ENCODE data around the gene KIF2C. TPM values are rescaled to one million over a fixed set of nuclear protein-coding genes. Genes with fewer than 3 reads are reported as not detected.
"Not testable (repeated sequence)": the region's sequence is repeated elsewhere in the genome, so short reads cannot be mapped to it uniquely, and the experiment has no call there.

KIF2C gene
- total RNA-seq, 1 experiment from 2014 or later, result 98.7 TPM

GRCh38 chr1:44735992-44736391, 3.6 kb upstream of the KIF2C start:
- H3K27me3 ChIP-seq (ENCODE audit: low read length), result no peaks in the 10 kb centered on the region
- no peaks in the 10 kb centered on the region for H3K36me3 ChIP-seq (ENCODE audit: low read depth, low read length)
- H2AFZ ChIP-seq (ENCODE audit: low read length), result no peak overlapping the region
- intact Hi-C loops (cut with micrococcal nuclease), result no loop called here
- no peak overlapping the region for H3K27ac ChIP-seq (ENCODE audit: low read length)
- H3K4me2 ChIP-seq (ENCODE audit: low read length), result no peak overlapping the region
- POLR2A ChIA-PET (ENCODE audit: unreplicated experiment), result no interaction called here
- H3F3A ChIP-seq (ENCODE audit: low read length, unreplicated experiment), result no peaks in the 10 kb centered on the region
- H3K4me3 ChIP-seq (ENCODE audit: low read length), result no peak overlapping the region
- DNase-seq, result no peak
- CTCF ChIA-PET, result no interaction called here
- H3K4me1 ChIP-seq (ENCODE audit: insufficient read depth, low read length), result peaks cover 11% of the 10 kb centered on the region
- BruUV-seq (replicated peaks), result no TSS peak
- no peak for TF ChIP-seq EZH2 (IDR thresholded peaks at IDR 0.05; ENCODE audit: low read length, unreplicated experiment)
- no peaks in the 10 kb centered on the region for H4K20me1 ChIP-seq (ENCODE audit: low read length)
- H3K9me3 ChIP-seq (ENCODE audit: low read length), result no peaks in the 10 kb centered on the region
- ATAC-seq, result no peak
- H3K79me2 ChIP-seq (ENCODE audit: low read length), result peaks cover 14% of the 10 kb centered on the region
- no peak overlapping the region for H3K9ac ChIP-seq (ENCODE audit: low read length)
- no peaks in the 10 kb centered on the region for H3K9me2 ChIP-seq (replicated peaks; ENCODE audit: low read length)

GRCh38 chr1:44738953-44739306, 707 bp upstream of the KIF2C start:
- DNase-seq; BruUV-seq (replicated peaks); ATAC-seq; H4K20me1 ChIP-seq (ENCODE audit: low read length); H3K36me3 ChIP-seq (ENCODE audit: low read depth, low read length); intact Hi-C loops (cut with micrococcal nuclease); H3K9me2 ChIP-seq (replicated peaks; ENCODE audit: low read length); H3K9me3 ChIP-seq (ENCODE audit: low read length); H3K27me3 ChIP-seq (ENCODE audit: low read length); H3F3A ChIP-seq (ENCODE audit: low read length, unreplicated experiment); CTCF ChIA-PET: not testable (repeated sequence)
- Histone ChIP-seq H3K4me2 (ENCODE audit: low read length) (peak overlapping the region; percentile 97), H3K4me1 (ENCODE audit: insufficient read depth, low read length) (peaks cover 20% of the 10 kb centered on the region), H3K79me2 (ENCODE audit: low read length) (peaks cover 40% of the 10 kb centered on the region), H3K4me3 (ENCODE audit: low read length) (peak overlapping the region; percentile 93), H2AFZ (ENCODE audit: low read length) (peak overlapping the region; percentile 80), H3K27ac (ENCODE audit: low read length) (peak overlapping the region; percentile 17), H3K9ac (ENCODE audit: low read length) (peak overlapping the region; percentile 84)
- POLR2A ChIA-PET (ENCODE audit: unreplicated experiment), result interaction anchor here (0.5 kb wide), 1 partner anchor 564 kb away, joined by 7 read pairs; no protein-coding TSS in a partner anchor

DNA sequence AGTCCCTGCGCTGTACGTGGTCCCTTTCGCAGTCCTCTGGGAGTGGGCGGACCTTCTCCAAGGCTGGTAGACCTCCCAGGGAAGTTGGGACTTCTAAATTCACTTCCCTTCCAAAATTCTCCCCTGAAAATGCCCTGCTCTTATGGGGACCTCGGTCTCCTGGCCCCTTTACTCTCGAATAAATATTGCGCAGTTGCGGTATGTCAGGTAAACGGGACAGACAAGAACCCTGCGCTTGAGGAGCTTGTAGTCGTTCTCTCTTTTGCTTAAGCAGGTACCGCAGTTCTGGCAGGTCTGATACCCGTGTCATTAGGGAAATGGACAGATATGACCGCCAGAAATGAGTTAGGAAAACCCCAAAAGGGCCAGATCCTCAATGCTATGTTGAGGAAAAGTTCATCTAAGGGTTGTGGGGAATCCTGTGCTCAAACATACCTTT, 561 bp downstream of the KIF2C start:
- peaks cover 50% of the 10 kb centered on the region for H3K79me2 ChIP-seq (ENCODE audit: low read length)
- no peaks in the 10 kb centered on the region for H3K9me2 ChIP-seq (replicated peaks; ENCODE audit: low read length)
- peak overlapping the region; percentile 97 for H3K4me2 ChIP-seq (ENCODE audit: low read length)
- H3K27me3 ChIP-seq (ENCODE audit: low read length), result no peaks in the 10 kb centered on the region
- peak overlapping the region; percentile 93 for H3K4me3 ChIP-seq (ENCODE audit: low read length)
- H3K9me3 ChIP-seq (ENCODE audit: low read length), result no peaks in the 10 kb centered on the region
- peak; percentile 9 for DNase-seq
- peak overlapping the region; percentile 92 for H2AFZ ChIP-seq (ENCODE audit: low read length)
- H3K4me1 ChIP-seq (ENCODE audit: insufficient read depth, low read length), result peaks cover 20% of the 10 kb centered on the region
- peak overlapping the region; percentile 41; the same call in 1 of the 2 replicates for H3K27ac ChIP-seq (ENCODE audit: low read length)
- POLR2A ChIA-PET (ENCODE audit: unreplicated experiment), result interaction anchor here (0.5 kb wide), 1 partner anchor 11 kb away, joined by 8 read pairs; no protein-coding TSS in a partner anchor
- ATAC-seq, result peak; percentile 48
- H3K9ac ChIP-seq (ENCODE audit: low read length), result peak overlapping the region; percentile 84
- no peaks in the 10 kb centered on the region for H3F3A ChIP-seq (ENCODE audit: low read length, unreplicated experiment)
- CTCF ChIA-PET, result no interaction called here
- intact Hi-C loops (cut with micrococcal nuclease), result no loop called here
- H4K20me1 ChIP-seq (ENCODE audit: low read length), result no peaks in the 10 kb centered on the region
- TSS peak; percentile 88 for BruUV-seq (replicated peaks)
- H3K36me3 ChIP-seq (ENCODE audit: low read depth, low read length), result peaks cover 6% of the 10 kb centered on the region; the same call in 1 of the 2 replicates
- TF ChIP-seq, protein P1, sequence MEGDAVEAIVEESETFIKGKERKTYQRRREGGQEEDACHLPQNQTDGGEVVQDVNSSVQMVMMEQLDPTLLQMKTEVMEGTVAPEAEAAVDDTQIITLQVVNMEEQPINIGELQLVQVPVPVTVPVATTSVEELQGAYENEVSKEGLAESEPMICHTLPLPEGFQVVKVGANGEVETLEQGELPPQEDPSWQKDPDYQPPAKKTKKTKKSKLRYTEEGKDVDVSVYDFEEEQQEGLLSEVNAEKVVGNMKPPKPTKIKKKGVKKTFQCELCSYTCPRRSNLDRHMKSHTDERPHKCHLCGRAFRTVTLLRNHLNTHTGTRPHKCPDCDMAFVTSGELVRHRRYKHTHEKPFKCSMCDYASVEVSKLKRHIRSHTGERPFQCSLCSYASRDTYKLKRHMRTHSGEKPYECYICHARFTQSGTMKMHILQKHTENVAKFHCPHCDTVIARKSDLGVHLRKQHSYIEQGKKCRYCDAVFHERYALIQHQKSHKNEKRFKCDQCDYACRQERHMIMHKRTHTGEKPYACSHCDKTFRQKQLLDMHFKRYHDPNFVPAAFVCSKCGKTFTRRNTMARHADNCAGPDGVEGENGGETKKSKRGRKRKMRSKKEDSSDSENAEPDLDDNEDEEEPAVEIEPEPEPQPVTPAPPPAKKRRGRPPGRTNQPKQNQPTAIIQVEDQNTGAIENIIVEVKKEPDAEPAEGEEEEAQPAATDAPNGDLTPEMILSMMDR (conservative IDR thresholded peaks at IDR 0.05; ENCODE audit: low read depth, low read length), result no peak
- TF ChIP-seq EZH2 (IDR thresholded peaks at IDR 0.05; ENCODE audit: low read length, unreplicated experiment) (no peak), EZH2phosphoT487 (IDR thresholded peaks at IDR 0.05; ENCODE audit: borderline replicate concordance, low read length) (no peak)

DNA sequence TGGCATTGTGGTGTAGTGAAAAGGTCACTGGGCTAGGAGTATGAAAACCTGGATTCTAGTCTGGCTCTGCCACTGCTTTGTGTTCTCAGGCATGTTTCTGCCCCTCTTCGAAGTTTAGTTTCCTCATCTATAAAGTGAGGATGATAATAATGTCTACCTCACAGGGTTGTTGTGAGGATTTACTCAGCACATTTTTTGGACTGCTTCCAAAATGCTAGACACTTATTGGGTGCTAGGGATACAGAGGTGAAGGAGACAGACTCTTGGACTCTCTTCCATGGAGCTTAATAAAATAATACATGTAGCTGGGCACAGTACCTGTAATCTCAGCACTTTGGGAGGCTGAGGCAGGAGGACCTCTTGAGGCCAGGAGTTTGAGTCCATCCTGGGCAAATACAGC, 3.6 kb downstream of the KIF2C start:
- POLR2A ChIA-PET (ENCODE audit: unreplicated experiment), result no interaction called here
- no peak overlapping the region for H2AFZ ChIP-seq (ENCODE audit: low read length)

More for the DNA sequence above, 3.6 kb downstream of the KIF2C start:
- no peaks in the 10 kb centered on the region for H3F3A ChIP-seq (ENCODE audit: low read length, unreplicated experiment)
- H3K4me2 ChIP-seq (ENCODE audit: low read length), result peak overlapping the region; percentile 35; the same call in 1 of the 2 replicates
- H3K9me2 ChIP-seq (replicated peaks; ENCODE audit: low read length), result no peaks in the 10 kb centered on the region
- H3K79me2 ChIP-seq (ENCODE audit: low read length), result peaks cover 64% of the 10 kb centered on the region
- no TSS peak for BruUV-seq (replicated peaks)
- H3K4me1 ChIP-seq (ENCODE audit: insufficient read depth, low read length), result peaks cover 20% of the 10 kb centered on the region
- no peaks in the 10 kb centered on the region for H3K27me3 ChIP-seq (ENCODE audit: low read length)
- H3K27ac ChIP-seq (ENCODE audit: low read length), result no peak overlapping the region
- ATAC-seq, result no peak
- H3K9me3 ChIP-seq (ENCODE audit: low read length), result no peaks in the 10 kb centered on the region
- TF ChIP-seq EZH2phosphoT487 (IDR thresholded peaks at IDR 0.05; ENCODE audit: borderline replicate concordance, low read length) (no peak), EZH2 (IDR thresholded peaks at IDR 0.05; ENCODE audit: low read length, unreplicated experiment) (no peak)
- TF ChIP-seq, protein P1 (conservative IDR thresholded peaks at IDR 0.05; ENCODE audit: low read depth, low read length), result no peak
- CTCF ChIA-PET, result interaction anchor here (0.6 kb wide), 1 partner anchor 40 kb away, joined by 8 read pairs; no protein-coding TSS in a partner anchor
- DNase-seq, result peak; percentile 18
- H3K9ac ChIP-seq (ENCODE audit: low read length), result no peak overlapping the region
- peaks cover 27% of the 10 kb centered on the region for H3K36me3 ChIP-seq (ENCODE audit: low read depth, low read length)
- intact Hi-C loops (cut with micrococcal nuclease), result no loop called here
- no peaks in the 10 kb centered on the region; the same call in 1 of the 2 replicates for H4K20me1 ChIP-seq (ENCODE audit: low read length)
- H3K4me3 ChIP-seq (ENCODE audit: low read length), result no peak overlapping the region
